Measurements from ENCODE around the gene ADARB2. TPM values are rescaled to one million over a fixed set of nuclear protein-coding genes. Genes with fewer than 3 reads are reported as not detected.

The ADARB2 gene
- 0.13 and 0.40 TPM in 2 replicates for total RNA-seq

GRCh38 chr10:1737222-1738061, at the start of gene ADARB2:
Gene ADARB2, minus strand, starts transcription at chr10:1737525.

